GM06990 (cell line): ENCODE results near the gene SLC12A5.

ENCODE experiments used
- DNase-seq: peaks from one replicate; pipeline ENCODE4 v3.0.0-alpha.2; 2011; ENCODE audit not compliant: insufficient read length; ENCODE audit errors: extremely low read depth
- H3K27me3 ChIP-seq: replicated peaks from 2 replicates; pipeline ENCODE4 v1.6.0; 2011; ENCODE audit warnings: low read length; ENCODE audit not compliant: control insufficient read depth, insufficient read depth
- H3K36me3 ChIP-seq: 2 replicates; pipeline ENCODE4 v1.5.1; 2011; ENCODE audit warnings: low read length; ENCODE audit not compliant: control insufficient read depth, insufficient read depth
- H3K4me3 ChIP-seq: replicated peaks from 2 replicates; pipeline ENCODE4 v1.5.1; 2011; ENCODE audit warnings: low read depth, mild to moderate bottlenecking, control low read depth, low read length
- TF ChIP-seq, protein P1 (sequence below): IDR thresholded peaks from 2 replicates; pipeline ENCODE4 v1.5.1; 2011; ENCODE audit warnings: low read length, control low read depth, mild to moderate bottlenecking, inconsistent platforms; ENCODE audit not compliant: insufficient read depth, poor library complexity, severe bottlenecking

SLC12A5 gene

DNA sequence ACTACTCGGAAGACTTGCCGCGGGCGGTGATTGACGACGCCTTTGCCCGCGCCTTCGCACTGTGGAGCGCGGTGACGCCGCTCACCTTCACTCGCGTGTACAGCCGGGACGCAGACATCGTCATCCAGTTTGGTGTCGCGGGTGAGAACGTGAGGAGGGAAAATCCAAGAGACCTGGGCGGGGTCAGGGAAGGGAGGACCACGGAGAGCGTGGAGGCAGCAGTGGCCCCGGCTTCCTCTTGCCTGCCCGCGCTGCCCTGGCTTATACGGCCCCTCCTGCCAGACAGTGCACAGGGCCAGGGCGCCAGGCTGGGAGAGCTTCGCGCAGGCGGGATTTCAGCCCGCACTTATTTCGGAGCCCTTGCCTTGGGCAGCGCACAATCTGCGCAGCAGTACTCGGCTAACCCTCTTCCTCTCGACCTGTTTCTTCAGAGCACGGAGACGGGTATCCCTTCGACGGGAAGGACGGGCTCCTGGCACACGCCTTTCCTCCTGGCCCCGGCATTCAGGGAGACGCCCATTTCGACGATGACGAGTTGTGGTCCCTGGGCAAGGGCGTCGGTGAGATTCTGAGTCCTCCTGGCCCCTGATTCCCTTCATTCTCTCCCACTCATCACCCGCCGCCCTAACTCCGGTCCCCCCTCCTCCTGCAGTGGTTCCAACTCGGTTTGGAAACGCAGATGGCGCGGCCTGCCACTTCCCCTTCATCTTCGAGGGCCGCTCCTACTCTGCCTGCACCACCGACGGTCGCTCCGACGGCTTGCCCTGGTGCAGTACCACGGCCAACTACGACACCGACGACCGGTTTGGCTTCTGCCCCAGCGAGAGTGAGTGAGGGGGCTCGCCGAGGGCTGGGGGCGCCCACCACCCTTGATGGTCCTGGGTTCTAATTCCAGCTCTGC, 18.3 kb upstream of the SLC12A5 start:
- peak; percentile 51 for DNase-seq
- Histone ChIP-seq H3K27me3 (no peaks in the 10 kb centered on the region; the same call in 1 of the 2 replicates), H3K36me3 (no peaks in the 10 kb centered on the region), H3K4me3 (no peak overlapping the region)
- TF ChIP-seq, protein P1, sequence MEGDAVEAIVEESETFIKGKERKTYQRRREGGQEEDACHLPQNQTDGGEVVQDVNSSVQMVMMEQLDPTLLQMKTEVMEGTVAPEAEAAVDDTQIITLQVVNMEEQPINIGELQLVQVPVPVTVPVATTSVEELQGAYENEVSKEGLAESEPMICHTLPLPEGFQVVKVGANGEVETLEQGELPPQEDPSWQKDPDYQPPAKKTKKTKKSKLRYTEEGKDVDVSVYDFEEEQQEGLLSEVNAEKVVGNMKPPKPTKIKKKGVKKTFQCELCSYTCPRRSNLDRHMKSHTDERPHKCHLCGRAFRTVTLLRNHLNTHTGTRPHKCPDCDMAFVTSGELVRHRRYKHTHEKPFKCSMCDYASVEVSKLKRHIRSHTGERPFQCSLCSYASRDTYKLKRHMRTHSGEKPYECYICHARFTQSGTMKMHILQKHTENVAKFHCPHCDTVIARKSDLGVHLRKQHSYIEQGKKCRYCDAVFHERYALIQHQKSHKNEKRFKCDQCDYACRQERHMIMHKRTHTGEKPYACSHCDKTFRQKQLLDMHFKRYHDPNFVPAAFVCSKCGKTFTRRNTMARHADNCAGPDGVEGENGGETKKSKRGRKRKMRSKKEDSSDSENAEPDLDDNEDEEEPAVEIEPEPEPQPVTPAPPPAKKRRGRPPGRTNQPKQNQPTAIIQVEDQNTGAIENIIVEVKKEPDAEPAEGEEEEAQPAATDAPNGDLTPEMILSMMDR = no peak

GRCh38 chr20:46011631-46012482, 17.2 kb upstream of the SLC12A5 start:
- no peaks in the 10 kb centered on the region for H3K36me3 ChIP-seq
- H3K4me3 ChIP-seq = no peak overlapping the region
- no peaks in the 10 kb centered on the region; the same call in 1 of the 2 replicates for H3K27me3 ChIP-seq
- TF ChIP-seq, protein P1 = peak; percentile 46
- peak; percentile 35 for DNase-seq

DNA sequence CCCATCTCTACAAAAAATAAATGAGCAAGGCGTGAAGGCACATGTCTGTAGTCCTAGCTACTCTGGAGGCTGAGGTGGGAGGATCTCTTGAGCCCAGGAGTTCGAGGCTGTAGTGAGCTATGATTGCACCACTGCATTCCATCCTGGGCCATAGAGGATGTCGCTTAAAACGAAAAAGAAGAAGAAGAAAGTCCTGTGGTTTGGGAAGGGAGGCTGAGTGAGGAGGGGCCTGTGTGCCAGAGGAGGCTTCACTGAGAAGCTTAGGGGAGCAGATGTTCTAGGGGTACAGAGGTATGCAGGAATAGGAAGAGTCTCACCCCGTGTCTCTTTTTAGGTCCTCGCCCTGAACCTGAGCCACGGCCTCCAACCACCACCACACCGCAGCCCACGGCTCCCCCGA, 16.1 kb upstream of the SLC12A5 start:
- Histone ChIP-seq H3K36me3 (no peaks in the 10 kb centered on the region), H3K4me3 (no peak overlapping the region), H3K27me3 (no peaks in the 10 kb centered on the region; the same call in 1 of the 2 replicates)
- DNase-seq = no peak
- TF ChIP-seq, protein P1 = no peak

GRCh38 chr20:46013322-46013828, 15.6 kb upstream of the SLC12A5 start:
- H3K27me3 ChIP-seq = no peaks in the 10 kb centered on the region; the same call in 1 of the 2 replicates
- no peak for DNase-seq
- H3K36me3 ChIP-seq = no peaks in the 10 kb centered on the region
- TF ChIP-seq, protein P1 = no peak
- no peak overlapping the region for H3K4me3 ChIP-seq

- TF ChIP-seq, protein P1 = peak; percentile 63
- no peak overlapping the region for H3K4me3 ChIP-seq
- H3K36me3 ChIP-seq = no peaks in the 10 kb centered on the region
- no peaks in the 10 kb centered on the region; the same call in 1 of the 2 replicates for H3K27me3 ChIP-seq
- DNase-seq = peak; percentile 87
Observed at GRCh38 chr20:46013829-46014516, 15.0 kb upstream of the SLC12A5 start.
